ENCODE data around the gene GPR143. TPM values are rescaled to one million over a fixed set of nuclear protein-coding genes. Genes with fewer than 3 reads are reported as not detected.

Gene GPR143
- total and polyA plus RNA-seq, 4 donors = 0.33 to 1.4 (median 0.48) TPM

GRCh38 chrX:9788911-9789310 is 23.3 kb upstream of the GPR143 start:
- H3K27me3 ChIP-seq (ENCODE audit: control insufficient read depth in 4 of 4, insufficient read depth in 4 of 4, low read length in 3 of 4) = peaks cover 0 to 3% (median 0%) of the 10 kb centered on the region in 4 donors
- H3K9me3 ChIP-seq (ENCODE audit: control insufficient read depth in 4 of 4, low read length in 3 of 4) = no peaks in the 10 kb centered on the region
- DNase-seq (ENCODE audit: low spot score) = no peak
- H3K36me3 ChIP-seq (ENCODE audit: control insufficient read depth in 4 of 4, insufficient read depth in 3 of 4, low read depth in 1 of 4, low read length in 3 of 4) = no peaks in the 10 kb centered on the region
- peak; percentile 90 for TF ChIP-seq FOXA2 (IDR thresholded peaks at IDR 0.05)
- no peak for TF ChIP-seq ATF3 (IDR thresholded peaks at IDR 0.05)
- peak; percentile 86 for TF ChIP-seq FOXA1 (IDR thresholded peaks at IDR 0.05)
- TF ChIP-seq JUND (IDR thresholded peaks at IDR 0.05) = no peak
- TF ChIP-seq YY1 (IDR thresholded peaks at IDR 0.05) = peak; percentile 42
- peak; percentile 98 to 99 for TF ChIP-seq EGR1 (IDR thresholded peaks at IDR 0.05; ENCODE audit: low read depth in 2 of 2)
- TF ChIP-seq GABPA (IDR thresholded peaks at IDR 0.05 in 1 of 2, conservative IDR thresholded peaks at IDR 0.05 in 1 of 2) = no peak
- peak; percentile 24 to 40 for TF ChIP-seq HNF4A (conservative IDR thresholded peaks at IDR 0.05)
- TF ChIP-seq ZBTB33 (IDR thresholded peaks at IDR 0.05) = no peak
- TF ChIP-seq MAX (IDR thresholded peaks at IDR 0.05) = peak; percentile 35
- no peak for TF ChIP-seq NR2F2 (IDR thresholded peaks at IDR 0.05)
- TF ChIP-seq SP1 (IDR thresholded peaks at IDR 0.05) = peak; percentile 36
- no peak for TF ChIP-seq CTCF (IDR thresholded peaks at IDR 0.05; ENCODE audit: low read depth, low read length, missing input control)
- TF ChIP-seq RAD21 (IDR thresholded peaks at IDR 0.05) = peak; percentile 27 to 48
- peak in 1 of 2 donors; percentile 38 for TF ChIP-seq RXRA (IDR thresholded peaks at IDR 0.05)
- no peak for TF ChIP-seq TAF1 (conservative IDR thresholded peaks at IDR 0.05)
- peak; percentile 32 for TF ChIP-seq REST (IDR thresholded peaks at IDR 0.05)
- no peak for TF ChIP-seq HNF4G (IDR thresholded peaks at IDR 0.05)
- peak overlapping the region; percentile 29 to 61 for H3K27ac ChIP-seq (ENCODE audit: low read depth in 1 of 2, low read length in 2 of 2)
- 16% methylated on average over 2 of the region's 2 CpGs for WGBS
- H3K4me3 ChIP-seq (ENCODE audit: low read depth in 1 of 3, low read length in 3 of 3) = no peak overlapping the region
- H3K4me1 ChIP-seq (ENCODE audit: control insufficient read depth in 4 of 4, insufficient read depth in 4 of 4, low read length in 3 of 4) = peaks cover 6 to 36% (median 20%) of the 10 kb centered on the region in 4 donors
- H3K9ac ChIP-seq (ENCODE audit: low read depth in 1 of 2, low read length in 2 of 2) = no peak overlapping the region
